ENCODE measurements around the gene TMEFF2. TPM values are rescaled to one million over a fixed set of nuclear protein-coding genes. Genes with fewer than 3 reads are reported as not detected.

The TMEFF2 gene
- total and polyA plus RNA-seq, 2 donors (not counting 1 experiment from before 2014, with no cell fraction given) = not detected

- H3K9me3 Mint-ChIP-seq (ENCODE audit: insufficient read depth) = no peaks in the 10 kb centered on the region
- Histone ChIP-seq H3K27me3 (replicated peaks in 1 of 4; ENCODE audit: control extremely low read depth in 1 of 4, control insufficient read depth in 3 of 4, insufficient read depth in 4 of 4, low read length in 3 of 4) (no peaks in the 10 kb centered on the region), H3K79me2 (ENCODE audit: control insufficient read depth, insufficient read depth, low read length) (no peaks in the 10 kb centered on the region), H3K4me1 (ENCODE audit: control insufficient read depth in 2 of 2, insufficient read depth in 2 of 2, low read length in 2 of 2) (peaks cover 0 to 3% of the 10 kb centered on the region in 2 donors), H2AFZ (ENCODE audit: insufficient read depth, low read depth, low read length, poor library complexity, severe bottlenecking) (no peak overlapping the region), H3K9me3 (ENCODE audit: control extremely low read depth in 1 of 3, control insufficient read depth in 2 of 3, insufficient read depth in 1 of 3, low read length in 2 of 3) (no peaks in the 10 kb centered on the region), H3K27ac (ENCODE audit: low read length in 2 of 2) (no peak overlapping the region), H3K9ac (ENCODE audit: low read length) (no peak overlapping the region), H3K4me3 (ENCODE audit: control extremely low read depth in 1 of 5, extremely low read depth in 1 of 5, insufficient read depth in 1 of 5, low read depth in 2 of 5, low read length in 4 of 5) (no peak overlapping the region), H3K36me3 (replicated peaks in 1 of 2; ENCODE audit: control extremely low read depth in 1 of 2, control insufficient read depth in 1 of 2, extremely low read depth in 1 of 2, insufficient read depth in 2 of 2, low read length in 1 of 2) (no peaks in the 10 kb centered on the region), H4K20me1 (ENCODE audit: control insufficient read depth, insufficient read depth, low read length, poor library complexity, severe bottlenecking) (no peaks in the 10 kb centered on the region), H3K4me2 (replicated peaks; ENCODE audit: low read depth, low read length, poor library complexity, severe bottlenecking) (no peak overlapping the region)
- DNase-seq = no peak
- no peak for ATAC-seq (ENCODE audit: low read depth)
- 43% methylated on average over 1 of the region's 1 CpG for WGBS (ENCODE audit: insufficient coverage)
- H3K27ac Mint-ChIP-seq = no peak overlapping the region
- TF ChIP-seq EZH2 (IDR thresholded peaks at IDR 0.05; ENCODE audit: borderline replicate concordance, insufficient read depth, low read depth, low read length, poor library complexity, severe bottlenecking) (no peak), CTCF (IDR thresholded peaks at IDR 0.05) (no peak)
- H3K27me3 Mint-ChIP-seq = no peaks in the 10 kb centered on the region
- CTCF ChIA-PET = no interaction called here
- peaks cover 5% of the 10 kb centered on the region for H3K4me1 Mint-ChIP-seq
- POLR2A ChIA-PET = no interaction called here
- intact Hi-C loops (cut with micrococcal nuclease) = no loop called here
- no peak overlapping the region for H3K4me3 Mint-ChIP-seq
Observed at GRCh38 chr2:192091476-192091875, 103.3 kb downstream of the TMEFF2 start.

- no peak overlapping the region for H3K4me2 ChIP-seq (replicated peaks; ENCODE audit: low read depth, low read length, poor library complexity, severe bottlenecking)
- peaks cover 5% of the 10 kb centered on the region for H3K4me1 Mint-ChIP-seq
- no peak overlapping the region for H3K4me3 Mint-ChIP-seq
- no peaks in the 10 kb centered on the region for H3K9me3 ChIP-seq (ENCODE audit: control extremely low read depth in 1 of 3, control insufficient read depth in 2 of 3, insufficient read depth in 1 of 3, low read length in 2 of 3)
- POLR2A ChIA-PET = no interaction called here
- no peak overlapping the region for H3K27ac ChIP-seq (ENCODE audit: low read length in 2 of 2)
- CTCF ChIA-PET = no interaction called here
- no peaks in the 10 kb centered on the region for H3K27me3 Mint-ChIP-seq
- intact Hi-C loops (cut with micrococcal nuclease) = no loop called here
- WGBS (ENCODE audit: insufficient coverage) = 83% methylated on average over 2 of the region's 7 CpGs
- H3K27ac Mint-ChIP-seq = no peak overlapping the region
- H3K4me3 ChIP-seq (ENCODE audit: control extremely low read depth in 1 of 5, extremely low read depth in 1 of 5, insufficient read depth in 1 of 5, low read depth in 2 of 5, low read length in 4 of 5) = no peak overlapping the region
- H3K9ac ChIP-seq (ENCODE audit: low read length) = no peak overlapping the region
- no peaks in the 10 kb centered on the region for H3K36me3 ChIP-seq (replicated peaks in 1 of 2; ENCODE audit: control extremely low read depth in 1 of 2, control insufficient read depth in 1 of 2, extremely low read depth in 1 of 2, insufficient read depth in 2 of 2, low read length in 1 of 2)
- H3K27me3 ChIP-seq (replicated peaks in 1 of 4; ENCODE audit: control extremely low read depth in 1 of 4, control insufficient read depth in 3 of 4, insufficient read depth in 4 of 4, low read length in 3 of 4) = no peaks in the 10 kb centered on the region
- TF ChIP-seq EZH2 (IDR thresholded peaks at IDR 0.05; ENCODE audit: borderline replicate concordance, insufficient read depth, low read depth, low read length, poor library complexity, severe bottlenecking) (no peak), CTCF (IDR thresholded peaks at IDR 0.05) (no peak)
- no peak for DNase-seq
- no peak overlapping the region for H2AFZ ChIP-seq (ENCODE audit: insufficient read depth, low read depth, low read length, poor library complexity, severe bottlenecking)
- ATAC-seq (ENCODE audit: low read depth) = no peak
- H3K9me3 Mint-ChIP-seq (ENCODE audit: insufficient read depth) = no peaks in the 10 kb centered on the region
- no peaks in the 10 kb centered on the region for H4K20me1 ChIP-seq (ENCODE audit: control insufficient read depth, insufficient read depth, low read length, poor library complexity, severe bottlenecking)
- peaks cover 0 to 3% of the 10 kb centered on the region in 2 donors for H3K4me1 ChIP-seq (ENCODE audit: control insufficient read depth in 2 of 2, insufficient read depth in 2 of 2, low read length in 2 of 2)
- no peaks in the 10 kb centered on the region for H3K79me2 ChIP-seq (ENCODE audit: control insufficient read depth, insufficient read depth, low read length)
Observed at GRCh38 chr2:192090911-192091310, 103.8 kb downstream of the TMEFF2 start.

All from B cell (primary cell).